ENCODE measurements around the gene SEMA3G.

DNA sequence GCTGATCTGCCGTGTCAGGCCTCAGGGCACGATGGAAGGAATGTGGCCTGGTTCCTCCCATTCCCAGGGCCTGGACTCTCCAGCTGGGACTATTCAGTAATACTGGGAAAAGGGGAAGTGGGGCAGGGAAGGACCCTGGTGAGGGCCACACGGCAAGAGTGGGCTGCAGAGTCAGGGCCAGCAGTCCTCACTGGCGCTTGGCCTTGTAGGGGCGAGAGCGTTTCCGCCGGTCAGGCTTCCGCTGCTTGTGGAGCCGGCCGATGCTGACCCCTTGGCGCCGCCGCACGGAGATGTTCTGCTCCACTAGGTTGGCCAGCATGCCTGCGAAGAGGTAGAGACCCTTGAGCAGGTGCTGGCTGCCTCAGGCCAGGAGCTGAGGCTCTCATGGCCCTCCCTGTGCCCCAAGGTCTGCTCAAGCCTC is 42.8 kb downstream of the SEMA3G start:
- TF ChIP-seq POLR2A (IDR thresholded peaks at IDR 0.05), result no peak
- TF ChIP-seq, protein P1, sequence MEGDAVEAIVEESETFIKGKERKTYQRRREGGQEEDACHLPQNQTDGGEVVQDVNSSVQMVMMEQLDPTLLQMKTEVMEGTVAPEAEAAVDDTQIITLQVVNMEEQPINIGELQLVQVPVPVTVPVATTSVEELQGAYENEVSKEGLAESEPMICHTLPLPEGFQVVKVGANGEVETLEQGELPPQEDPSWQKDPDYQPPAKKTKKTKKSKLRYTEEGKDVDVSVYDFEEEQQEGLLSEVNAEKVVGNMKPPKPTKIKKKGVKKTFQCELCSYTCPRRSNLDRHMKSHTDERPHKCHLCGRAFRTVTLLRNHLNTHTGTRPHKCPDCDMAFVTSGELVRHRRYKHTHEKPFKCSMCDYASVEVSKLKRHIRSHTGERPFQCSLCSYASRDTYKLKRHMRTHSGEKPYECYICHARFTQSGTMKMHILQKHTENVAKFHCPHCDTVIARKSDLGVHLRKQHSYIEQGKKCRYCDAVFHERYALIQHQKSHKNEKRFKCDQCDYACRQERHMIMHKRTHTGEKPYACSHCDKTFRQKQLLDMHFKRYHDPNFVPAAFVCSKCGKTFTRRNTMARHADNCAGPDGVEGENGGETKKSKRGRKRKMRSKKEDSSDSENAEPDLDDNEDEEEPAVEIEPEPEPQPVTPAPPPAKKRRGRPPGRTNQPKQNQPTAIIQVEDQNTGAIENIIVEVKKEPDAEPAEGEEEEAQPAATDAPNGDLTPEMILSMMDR (IDR thresholded peaks at IDR 0.05), result no peak

Measured in right lobe of liver (tissue), 4 donors.